Effector CD8-positive, alpha-beta T cell (primary cell): ENCODE data around the gene PDE6B.
A peak's percentile ranks its signal among the peaks of the same experiment; 100 is the strongest.
"Not testable (repeated sequence)": the region's sequence is repeated elsewhere in the genome, so short reads cannot be mapped to it uniquely, and the experiment has no call there.

Experiments
- DNase-seq: peaks from one replicate; lab custom pipeline; 2025; lab: John Stamatoyannopoulos, UW

Gene PDE6B

DNA sequence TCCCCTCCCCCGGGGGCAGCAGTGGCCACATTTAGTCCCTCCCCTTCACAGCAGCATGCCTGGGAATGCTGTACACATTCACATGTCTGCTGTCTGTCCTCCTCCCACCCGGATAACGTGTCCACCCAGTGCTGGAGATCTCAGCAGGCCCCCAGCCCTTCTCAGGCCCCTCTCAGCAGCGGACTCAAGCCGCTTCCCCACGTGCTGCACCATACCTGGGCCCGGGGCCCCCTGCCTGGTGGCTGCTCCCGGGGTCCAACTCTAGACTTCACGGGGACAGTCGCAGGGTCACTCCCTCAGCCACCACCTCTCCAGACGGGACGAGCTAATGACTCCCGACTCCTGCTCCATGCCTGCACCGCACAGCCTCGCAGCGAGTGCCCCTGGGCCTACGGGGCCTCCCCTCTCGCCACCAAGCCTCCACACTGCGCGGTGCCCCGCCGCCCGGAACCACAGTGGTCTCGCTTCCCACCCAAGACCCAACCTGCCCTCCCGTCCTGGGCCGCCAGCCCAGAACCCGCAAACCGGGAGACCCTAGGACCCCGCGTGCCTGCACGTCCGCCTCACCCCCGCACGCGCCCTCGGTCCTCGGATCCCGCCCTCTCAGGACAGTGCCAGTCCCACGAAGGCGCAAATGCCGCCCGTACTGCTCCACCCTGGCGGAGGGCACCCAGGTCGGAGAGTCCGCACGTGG, 79.0 kb downstream of the PDE6B start:
- DNase-seq = no peak

DNA sequence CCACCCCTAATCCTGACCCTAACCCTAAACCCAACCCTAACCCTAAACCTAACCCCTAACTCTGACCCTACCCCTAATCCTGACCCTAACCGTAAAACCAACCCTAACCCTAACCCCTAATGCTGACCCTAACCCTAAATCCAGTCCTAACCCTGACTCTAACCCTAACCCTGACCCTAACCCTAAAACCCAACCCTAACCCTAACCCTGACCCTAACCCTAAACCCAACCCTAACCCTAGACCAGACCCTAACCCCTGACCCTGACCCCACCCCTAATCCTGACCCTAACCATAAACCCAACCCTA, 79.6 kb downstream of the PDE6B start:
- no peak for DNase-seq

DNA sequence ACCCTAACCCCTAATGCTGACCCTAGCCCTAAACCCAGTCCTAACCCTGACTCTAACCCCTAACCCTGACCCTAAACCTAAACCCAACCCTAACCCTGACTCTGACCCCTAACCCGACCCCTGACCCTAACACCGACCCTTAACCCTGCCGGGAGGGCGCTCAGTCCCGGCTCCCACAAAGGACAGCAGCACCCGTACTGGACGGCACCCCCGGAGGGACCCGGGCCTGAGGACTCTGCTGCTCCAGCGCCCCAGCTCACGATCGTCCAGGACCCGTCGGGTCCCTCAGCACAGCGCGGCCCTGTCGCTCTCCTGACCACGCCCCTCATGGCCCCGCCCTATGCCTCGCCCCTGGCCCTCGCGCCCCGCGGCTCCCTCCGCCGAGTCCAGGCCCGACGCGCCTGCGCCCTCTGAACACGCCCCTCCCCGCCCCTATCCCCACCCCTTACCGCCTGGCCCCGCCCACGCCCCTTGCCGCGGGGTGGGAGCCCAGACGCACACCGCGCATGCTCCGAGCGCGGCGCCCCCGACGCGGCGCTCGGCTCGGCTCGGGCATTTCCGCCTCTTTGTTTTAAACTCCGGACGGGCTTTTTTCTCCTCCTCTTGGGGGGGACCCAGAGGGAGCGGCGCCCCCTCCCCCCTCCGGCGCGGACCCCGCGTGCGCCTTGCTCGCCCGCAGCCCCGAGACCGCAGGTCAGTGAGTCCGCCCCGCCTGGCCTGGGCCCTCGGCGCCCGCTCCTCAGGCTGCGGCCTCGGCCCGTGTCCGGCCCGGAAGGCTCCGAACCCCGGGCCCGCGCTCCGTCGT, 80.1 kb downstream of the PDE6B start, which contains the start of gene PCGF3:
TSS of gene PCGF3 (plus strand) at position 555 of the 805 bp plus-strand sequence. CDS start 27,849 bp downstream, outside the sequence.
- peak; percentile 96 for DNase-seq

DNA sequence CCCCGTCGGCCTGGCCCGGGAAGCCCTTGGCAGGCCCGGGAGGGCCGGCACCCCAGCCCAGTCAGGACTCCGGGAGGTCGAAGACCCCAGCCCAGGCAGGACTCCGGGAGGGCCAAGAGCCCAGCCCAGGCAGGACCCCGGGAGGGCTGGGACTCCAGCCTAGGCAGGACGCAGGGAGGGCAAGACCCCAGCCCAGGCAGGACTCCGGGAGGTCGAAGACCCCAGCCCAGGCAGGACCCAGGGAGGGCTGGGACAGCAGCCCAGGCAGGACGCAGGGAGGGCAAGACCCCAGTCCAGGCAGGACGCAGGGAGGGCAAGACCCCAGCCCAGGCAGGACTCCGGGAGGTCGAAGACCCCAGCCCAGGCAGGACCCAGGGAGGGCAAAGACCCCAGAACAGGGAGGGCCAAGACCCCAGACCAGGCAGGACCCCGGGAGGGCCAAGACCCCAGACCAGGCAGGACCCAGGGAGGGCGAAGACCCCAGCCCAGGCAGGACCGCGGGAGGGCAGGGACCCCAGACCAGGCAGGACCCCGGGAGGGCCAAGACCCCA, 80.8 kb downstream of the PDE6B start:
- DNase-seq = not testable (repeated sequence)

DNA sequence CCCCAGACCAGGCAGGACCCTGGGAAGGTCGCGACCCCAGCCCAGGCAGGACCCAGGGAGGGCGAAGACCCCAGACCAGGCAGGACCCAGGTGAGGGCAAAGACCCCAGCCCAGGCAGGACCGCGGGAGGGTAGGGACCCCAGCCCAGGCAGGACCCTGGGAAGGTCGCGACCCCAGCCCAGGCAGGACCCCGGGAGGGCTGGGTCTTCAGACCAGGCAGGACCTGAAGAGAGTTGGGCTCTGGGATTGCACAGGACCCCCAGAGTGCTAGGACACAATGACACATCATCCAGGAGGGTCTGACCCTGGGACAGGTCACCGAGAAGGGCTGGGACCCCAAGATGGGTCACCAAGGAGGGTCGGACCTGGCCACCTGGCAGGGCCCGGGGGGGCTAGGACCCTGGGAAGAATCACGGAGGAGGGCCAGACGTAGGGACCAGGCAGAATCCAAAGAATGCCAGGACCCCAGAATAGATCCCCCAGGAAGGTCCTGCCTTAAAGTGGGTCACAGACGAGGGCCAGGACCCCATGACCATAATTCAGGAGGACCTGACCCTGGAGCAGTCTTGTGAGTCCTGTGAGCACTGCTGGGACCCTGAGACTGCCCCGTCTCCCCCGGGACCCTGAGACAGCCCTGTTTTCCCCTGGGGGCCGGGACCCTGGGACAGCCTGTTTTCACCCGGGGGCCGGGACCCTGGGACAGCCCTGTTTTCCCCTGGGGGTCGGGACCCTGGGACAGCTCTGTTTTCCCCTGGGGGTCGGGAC, 81.6 kb downstream of the PDE6B start:
- DNase-seq = no peak

DNA sequence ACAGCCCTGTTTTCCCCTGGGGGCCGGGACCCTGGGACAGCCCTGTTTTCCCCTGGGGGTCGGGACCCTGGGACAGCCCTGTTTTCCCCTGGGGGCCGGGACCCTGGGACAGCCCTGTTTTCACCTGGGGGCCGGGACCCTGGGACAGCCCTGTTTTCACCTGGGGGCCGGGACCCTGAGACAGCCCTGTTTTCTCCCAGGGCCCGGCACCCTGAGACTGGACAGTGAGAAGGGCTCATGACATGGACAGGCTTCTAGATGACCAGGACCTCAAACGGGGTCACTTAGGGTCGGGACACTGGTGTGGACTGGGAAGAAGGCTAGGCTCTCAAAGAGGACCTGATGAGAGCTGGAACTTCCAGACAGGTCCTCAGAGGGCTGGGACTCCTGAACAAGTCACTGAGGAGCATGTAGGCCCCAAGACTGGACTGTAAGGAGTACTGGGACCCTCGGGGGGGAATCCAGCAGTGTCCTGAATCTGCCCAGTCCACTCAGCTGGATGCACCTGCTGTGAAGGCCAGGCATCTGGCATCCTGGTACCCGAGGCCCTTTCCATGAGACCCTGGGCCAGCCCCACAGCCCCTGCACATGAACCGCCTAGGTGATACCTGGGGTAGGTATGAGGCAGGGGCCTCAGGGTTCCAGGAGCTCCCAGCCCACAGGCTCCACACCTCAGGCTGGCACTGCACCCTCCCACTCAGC, 82.7 kb downstream of the PDE6B start:
- DNase-seq = no peak

DNA sequence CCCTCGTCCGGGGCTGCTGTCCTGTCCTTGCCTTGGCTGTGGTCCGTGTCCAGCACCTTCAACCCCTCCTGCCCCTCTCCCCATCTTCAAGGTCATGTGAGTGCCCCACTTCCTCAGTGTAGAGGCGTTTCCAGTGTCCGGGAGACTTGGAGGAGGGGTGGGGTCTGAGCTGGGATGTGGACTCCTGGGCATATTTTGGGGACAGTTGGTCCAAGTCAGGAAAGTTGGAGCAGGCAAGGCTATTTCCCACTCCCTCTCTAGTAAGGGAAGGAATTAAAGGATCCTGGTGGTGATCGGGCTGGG, 83.2 kb downstream of the PDE6B start:
- no peak for DNase-seq

DNA sequence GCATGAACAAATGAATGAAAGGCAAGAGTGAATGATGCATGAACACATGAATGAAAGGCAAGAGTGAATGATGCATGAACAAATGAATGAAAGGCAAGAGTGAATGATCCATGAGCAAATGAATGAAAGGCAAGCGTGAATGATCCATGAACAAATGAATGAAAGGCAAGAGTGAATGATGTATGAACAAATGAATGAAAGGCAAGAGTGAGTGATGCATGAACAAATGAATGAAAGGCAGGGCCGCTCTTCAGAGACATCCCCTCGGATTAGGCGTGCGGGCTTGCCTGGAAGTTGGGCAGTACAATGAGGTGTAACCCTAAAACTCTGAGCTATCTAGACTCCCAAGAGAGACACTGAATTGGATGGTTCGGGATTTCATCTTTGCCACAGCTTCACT, 84.0 kb downstream of the PDE6B start:
- DNase-seq = no peak

DNA sequence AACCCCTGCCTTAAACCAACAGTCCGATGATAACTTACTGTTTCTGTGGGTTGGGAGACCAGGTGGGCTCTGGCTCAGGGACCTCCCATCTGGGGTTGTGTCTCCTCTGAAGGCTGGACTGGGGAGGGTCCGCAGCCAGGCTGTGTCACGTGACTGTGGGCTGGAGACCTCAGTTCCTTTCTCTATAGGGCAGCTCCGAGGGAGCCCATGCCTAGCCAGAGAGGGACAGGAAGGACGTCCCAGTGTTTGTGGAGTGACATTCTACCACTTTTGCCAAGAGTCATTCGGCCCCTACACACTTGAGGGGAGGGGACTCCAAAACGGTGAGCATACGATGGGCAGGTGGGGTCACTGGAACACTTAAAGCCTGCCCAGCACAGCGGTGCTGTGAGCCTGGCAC, 84.7 kb downstream of the PDE6B start:
- DNase-seq = no peak

DNA sequence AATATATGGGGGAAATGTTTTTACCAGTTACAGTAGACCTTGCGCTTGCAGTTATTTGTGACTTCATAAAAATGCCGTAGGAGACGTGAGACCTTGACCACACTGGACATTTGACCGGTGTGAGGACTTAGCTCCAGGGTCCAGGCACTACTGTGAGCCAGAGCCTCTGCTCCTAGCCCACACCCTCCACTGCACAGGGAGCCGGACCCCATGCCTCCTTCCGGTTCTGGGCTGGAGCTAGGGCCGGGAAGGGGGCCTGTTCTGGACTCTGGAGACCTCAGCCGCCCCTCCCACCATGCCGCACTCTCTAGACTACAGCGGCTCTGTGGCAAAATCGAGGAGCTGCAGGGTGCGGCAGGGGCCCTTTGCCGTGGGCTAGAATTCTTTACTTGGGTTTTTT, 85.5 kb downstream of the PDE6B start:
- DNase-seq = no peak

DNA sequence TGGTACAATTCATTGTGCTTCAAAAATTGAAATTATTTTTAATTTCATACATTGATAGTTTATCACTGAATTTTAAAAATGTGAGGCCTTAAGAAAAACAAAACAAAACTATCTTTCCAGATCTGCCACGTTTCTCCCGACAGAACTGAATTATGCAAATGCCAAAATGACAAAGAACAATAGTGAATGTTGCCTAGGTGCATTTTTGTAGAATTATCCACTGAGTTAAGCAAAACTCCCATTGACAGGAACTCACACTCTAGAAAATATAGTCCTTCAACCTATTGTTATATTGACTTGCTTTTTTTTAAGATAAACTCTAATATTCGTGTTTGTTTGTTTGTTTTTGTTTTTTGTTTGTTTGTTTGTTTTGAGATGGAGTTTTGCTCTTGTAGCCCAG, 86.7 kb downstream of the PDE6B start:
- no peak for DNase-seq

DNA sequence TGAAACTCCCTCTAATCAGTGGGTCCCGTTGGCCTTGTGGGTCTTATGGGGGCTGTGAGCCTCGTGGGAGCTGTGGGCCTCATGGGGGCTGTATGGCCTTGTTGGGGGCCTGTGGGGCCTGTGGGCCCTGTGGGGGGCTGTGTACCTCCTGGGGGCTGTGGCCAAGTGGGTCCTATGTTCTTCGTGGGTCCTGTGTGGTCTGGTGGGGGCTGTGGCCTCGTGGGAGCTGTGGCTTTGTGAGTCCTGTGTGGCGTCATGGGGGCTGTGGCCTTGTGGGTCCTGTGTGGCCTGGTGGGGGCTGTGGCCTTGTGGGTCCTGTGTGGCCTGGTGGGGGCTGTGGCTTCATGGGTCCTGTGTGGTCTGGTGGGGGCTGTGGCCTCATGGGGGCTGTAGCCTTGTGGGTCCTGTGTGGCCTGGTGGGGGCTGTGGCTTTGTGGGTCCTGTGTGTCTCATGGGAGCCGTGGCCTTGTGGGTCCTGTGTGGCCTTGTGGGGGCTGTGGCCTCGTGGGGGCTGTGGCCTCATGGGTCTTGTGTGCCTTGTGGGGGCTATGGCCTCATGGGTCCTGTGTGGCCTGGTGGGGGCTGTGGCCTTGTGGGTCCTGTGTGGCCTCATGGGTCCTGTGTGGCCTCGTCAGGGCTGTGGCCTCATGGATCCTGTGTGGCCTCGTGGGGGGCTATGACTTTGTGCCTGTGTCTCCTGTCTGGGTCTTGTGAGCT, 87.7 kb downstream of the PDE6B start:
- DNase-seq = no peak

DNA sequence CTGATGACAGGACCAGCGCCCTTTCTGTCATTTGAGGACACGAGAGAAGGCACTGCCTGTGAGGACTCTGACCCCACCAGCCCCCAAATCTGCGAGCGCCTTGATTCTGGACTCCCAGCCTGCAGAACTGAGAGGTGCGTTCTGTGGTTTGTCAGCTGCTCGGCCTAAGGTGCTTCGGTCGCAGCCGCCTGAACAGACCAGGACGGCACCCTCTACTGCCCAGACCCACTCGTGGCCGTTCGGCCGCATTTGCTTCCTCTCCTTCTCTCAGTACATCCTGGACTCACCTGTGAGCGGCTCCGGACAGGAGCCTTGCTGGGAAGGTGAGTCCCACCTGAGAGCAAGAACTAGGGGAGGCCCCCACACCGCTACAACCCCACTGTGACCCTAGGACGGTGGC, 88.7 kb downstream of the PDE6B start:
- DNase-seq = no peak

DNA sequence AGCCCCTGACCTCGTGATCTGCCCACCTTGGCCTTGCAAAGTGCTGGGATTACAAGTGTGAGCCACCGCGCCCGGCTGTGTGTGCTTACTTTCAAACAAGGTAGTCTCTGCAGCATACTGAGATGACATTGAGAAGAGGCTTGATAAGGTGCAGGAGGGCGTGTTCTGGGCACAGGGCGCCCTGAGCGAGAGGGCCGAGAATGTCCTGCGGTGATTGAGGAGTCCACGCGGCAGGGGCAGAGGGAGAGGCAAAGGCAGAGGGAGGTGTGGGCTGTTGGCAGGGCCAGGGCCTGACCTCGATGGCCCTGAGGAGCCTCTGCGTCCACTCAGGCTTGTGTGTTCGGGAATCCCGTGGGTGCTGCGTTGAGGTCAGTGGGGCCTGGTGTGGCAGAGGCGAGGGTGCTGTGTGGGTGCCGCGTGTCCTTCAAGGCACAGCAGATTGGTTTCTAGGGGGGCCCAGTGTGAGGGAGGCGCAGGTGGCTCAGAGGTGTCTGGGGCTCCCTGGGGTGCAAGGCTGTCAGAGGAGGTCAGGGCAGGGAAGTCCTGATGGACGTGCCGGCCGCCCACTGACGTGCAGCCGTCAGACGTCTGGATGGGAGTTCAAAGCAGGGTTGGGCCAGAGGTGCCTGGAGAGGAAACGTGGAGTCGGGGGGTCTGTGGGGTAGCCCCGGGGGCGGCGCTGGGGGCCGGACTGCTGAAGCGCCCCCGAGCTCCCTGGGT, 92.4 kb downstream of the PDE6B start:
- no peak for DNase-seq

DNA sequence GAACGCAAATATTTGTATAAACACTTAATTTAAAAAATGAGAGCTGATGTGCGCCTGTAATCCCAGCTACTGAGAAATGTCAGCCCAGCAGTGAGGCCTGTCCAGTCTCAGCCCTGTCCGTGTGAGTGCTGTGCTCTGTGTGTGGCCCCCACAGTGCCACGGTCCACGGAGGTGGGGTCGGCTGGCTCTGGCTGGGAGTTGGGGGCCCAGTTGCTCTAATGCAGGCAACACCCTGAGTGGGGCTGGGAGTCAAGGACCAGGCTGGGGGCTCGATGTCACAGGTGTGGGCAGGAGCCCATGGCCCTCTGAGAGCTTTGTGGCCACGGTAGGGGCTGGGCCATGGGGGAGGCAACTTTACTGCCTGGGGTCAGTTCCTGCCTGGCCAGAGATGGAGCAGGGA, 93.1 kb downstream of the PDE6B start:
- no peak for DNase-seq
